Measurements from ENCODE around the gene VRK1.
"Not testable (repeated sequence)": the region's sequence is repeated elsewhere in the genome, so short reads cannot be mapped to it uniquely, and the experiment has no call there.

VRK1 gene, protein sequence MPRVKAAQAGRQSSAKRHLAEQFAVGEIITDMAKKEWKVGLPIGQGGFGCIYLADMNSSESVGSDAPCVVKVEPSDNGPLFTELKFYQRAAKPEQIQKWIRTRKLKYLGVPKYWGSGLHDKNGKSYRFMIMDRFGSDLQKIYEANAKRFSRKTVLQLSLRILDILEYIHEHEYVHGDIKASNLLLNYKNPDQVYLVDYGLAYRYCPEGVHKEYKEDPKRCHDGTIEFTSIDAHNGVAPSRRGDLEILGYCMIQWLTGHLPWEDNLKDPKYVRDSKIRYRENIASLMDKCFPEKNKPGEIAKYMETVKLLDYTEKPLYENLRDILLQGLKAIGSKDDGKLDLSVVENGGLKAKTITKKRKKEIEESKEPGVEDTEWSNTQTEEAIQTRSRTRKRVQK

DNA sequence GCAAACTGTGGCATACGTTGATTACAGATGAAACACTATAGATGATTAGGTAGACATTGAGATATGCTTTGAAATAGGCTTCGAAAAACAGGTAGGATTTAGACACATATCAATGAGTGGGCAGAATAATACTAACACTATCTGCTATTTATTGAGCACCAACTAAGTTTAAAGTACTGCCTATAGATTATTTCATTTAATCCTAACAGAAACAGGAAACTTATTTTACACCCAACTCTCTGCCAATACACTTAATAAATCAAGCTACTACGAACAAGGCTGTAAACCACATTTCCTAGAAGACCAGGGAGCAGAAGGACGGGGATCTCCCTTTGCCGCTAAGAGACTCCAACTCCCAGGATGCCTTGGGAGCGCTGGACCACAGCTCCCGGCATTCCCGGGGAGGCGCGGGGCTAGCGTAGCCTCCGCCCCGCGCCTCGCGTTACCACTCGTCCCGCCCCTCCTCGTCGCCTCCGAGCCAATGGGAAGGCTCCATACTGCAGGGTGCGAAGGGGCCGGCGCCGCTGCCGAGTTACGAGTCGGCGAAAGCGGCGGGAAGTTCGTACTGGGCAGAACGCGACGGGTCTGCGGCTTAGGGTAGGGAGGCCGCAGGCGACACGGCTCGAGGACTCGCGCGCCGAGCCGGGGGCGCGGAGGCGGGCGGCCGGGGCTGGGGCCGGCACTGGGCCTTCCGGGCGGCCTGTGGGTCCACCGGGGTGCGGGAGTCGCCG is at the start of gene VRK1:
TSS of gene VRK1 (plus strand) at position 532 of the 731 bp plus-strand sequence. CDS start 36,090 bp downstream, outside the sequence.
- peak; percentile 88 for FAIRE-seq

DNA sequence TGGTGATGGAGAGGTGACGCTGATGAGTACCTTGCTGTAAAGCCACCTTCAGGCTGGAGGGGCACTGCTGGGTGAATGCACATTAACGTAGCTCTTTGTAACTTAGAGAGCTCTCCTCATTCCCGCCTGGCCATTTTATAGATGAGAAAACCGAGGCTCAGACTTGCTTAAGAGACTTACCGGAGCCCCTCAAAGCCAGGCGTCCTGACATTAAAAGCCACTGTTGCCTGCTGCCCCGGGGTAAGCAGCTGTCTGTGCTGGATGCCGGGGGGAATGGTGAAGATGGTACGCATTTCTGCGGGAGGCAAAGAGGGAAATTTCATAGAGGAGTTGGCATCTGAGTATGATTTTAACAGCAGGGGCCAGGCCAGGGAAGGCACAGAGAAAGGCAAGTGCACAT is 49.6 kb upstream of the VRK1 start:
- FAIRE-seq: no peak

DNA sequence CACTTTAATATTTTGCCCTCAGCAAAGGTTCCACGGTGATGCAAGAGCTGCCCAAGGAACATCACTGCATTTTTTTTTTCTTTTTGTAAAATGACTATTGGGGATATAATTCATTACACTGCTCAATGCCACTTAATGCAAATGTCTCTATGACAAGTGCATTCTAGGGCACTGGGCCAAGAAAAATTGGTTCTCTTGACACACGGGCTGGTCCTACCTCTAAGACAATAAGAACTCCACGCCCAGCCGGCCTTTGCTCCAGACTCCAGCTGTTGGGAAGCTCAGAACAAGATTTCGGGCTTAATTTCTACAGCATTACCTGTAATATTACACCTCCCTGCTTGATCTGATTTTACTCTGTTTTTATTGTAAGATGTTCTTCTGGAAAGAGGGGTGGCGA is 48.8 kb upstream of the VRK1 start:
- no peak for FAIRE-seq

DNA sequence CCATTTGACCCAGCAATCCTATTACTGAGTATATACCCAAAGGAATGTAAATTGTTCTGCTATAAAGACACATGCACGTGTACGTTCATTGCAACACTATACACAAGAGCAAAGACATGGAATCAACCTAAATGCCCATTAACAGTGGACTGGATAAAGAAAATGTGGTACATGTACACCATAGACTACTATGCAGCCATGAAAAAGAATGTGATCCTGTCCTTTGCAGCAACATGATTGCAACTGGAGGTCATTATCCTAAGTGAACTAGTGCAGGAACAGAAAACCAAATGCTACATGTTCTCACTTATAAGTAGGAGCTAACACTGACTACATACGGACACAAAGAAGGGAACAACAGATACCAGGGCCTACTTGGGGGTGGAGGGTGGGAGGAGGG is 45.7 kb upstream of the VRK1 start:
- FAIRE-seq: no peak

DNA sequence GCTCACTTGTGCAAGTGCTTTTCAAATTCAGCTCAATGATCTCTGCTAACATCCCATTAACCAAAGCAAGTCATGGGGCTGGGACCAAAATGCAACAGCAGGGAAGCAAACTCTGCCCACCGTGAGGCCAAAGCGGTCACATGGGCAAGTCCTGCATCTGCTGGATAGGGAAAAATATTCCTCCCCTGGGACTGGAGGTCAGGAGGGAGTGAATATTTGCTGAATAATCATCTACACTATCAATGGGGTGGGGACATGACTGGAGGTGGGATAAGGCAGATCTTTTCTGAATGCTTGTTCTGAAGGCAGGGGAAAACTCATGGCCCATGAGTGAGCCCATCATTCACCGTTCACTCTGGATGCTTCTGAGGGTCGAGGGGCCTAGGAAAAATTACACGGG is 45.1 kb upstream of the VRK1 start:
- FAIRE-seq: no peak

DNA sequence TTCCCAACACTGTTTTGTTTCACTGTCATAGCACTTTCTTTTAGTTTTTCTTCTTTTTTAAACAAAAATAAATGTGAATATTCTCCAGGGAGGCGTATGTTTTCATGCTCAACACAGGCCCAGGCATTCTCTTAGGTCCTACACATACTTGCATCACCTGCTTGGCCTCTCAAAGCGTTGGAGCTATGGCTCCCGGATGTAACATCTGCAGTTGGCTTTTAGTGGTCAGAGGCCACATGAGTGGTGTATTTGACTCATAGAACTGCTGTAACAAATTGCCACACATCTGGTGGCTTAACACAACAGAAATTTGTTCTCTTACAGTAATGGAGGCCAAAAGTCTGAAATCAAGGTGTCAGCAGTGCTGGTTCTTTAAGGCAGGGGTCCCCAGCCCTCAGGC is 44.6 kb upstream of the VRK1 start:
- no peak for FAIRE-seq

DNA sequence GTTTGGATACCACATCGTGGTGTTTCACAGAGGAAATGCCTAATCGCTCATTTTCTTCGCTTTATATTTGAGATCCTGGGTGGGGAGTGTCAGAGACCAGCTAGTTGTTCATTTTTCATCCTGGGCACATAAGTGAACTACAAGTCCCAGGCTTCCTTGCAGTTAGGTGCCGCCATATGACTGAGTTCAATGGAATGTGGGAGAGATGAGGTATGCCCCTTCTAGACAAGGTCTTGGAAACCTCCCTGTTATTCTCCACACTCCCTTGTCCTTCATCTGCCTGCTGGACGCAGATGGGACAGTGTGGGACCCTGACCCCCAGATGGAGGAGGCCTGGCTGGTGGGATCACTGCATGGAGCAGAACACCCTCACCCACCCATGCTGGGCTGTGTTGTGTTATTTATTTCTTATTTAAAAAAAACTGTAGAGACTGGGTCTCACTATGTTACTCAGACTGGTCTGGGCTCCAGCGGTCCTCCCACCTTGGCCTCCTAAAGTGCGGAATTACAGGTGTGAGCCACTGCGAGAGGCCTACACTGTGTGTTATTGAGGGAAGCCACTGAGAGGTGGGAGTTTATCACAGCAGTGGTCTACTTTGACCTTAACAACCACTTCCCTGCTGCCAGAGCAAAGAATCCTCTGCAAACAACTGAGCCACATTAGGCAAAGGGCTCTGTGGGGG is 42.9 kb upstream of the VRK1 start:
- no peak for FAIRE-seq

DNA sequence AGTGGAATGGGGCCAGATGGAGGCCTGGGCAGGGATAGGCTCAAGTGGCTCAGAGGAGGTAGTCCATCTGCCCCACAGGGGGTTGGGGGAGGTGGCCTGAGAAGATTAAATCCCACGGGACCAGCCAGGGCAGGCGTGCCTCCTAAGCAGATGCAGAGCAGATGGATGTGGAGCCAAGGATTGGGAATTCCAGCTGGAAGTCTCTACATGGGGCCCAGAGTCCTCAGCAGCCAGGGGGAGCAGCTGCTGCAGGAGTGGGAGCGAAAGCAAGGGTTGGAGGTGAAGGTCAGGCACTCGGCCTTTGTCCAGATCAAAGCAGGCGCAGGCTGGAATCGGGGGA is 42.4 kb upstream of the VRK1 start:
- no peak for FAIRE-seq

DNA sequence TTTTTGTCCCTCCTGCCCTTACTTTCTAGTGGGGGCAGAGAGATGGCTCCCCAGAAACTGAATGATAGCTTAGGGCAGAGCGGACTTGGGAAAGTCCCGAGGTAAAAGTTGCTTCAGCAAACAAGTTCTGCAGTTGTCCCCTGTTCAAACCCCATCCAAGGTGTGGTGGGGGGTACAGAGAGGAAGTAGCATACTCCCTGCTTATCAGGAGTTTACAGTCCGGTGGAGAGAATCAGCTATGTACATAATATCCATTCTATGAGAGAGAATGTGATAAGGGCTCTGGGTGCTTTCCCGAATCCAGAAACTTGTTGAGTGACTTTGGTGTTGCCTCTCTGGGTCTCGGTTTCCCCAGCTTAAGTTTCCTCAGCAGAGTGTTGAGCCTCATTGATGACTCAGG is 40.4 kb upstream of the VRK1 start:
- no peak for FAIRE-seq

DNA sequence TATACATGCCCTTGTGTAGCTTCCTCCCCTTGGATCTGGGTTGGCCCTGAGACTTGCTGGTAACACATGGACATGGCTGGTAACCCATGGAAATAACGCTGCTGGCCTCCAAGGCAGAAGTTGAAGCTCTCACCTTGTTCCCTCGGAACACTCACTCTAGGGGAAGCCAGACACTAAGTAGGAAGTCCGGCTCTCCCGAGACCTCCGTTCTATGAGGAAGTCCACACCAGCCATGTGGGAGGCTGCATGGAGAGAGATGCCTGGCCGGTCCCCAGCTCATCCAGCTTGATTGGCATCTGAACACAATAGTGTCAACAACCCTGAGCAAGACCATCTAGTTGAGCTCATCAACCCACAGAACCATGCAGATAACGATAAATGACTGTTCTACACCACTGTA is 39.7 kb upstream of the VRK1 start:
- no peak for FAIRE-seq

DNA sequence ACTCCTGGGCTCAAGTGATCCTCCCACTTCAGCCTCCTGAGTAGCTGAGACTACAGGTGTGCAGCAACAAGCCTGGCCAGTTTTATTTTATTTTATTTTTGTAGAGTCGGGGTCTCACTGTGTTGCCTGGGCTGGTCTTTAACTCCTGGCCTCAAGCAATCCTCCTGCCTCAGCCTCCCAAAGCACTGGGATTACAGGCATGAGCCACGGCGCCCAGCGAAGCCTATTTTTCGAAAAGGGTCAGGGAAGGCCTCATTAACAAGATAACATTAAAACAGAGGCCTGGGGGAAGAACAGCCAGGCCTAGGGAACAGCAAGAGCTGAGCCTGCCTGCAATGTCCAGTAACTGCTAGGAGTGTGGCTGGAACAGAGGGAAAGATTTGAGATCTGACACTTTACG is 36.1 kb upstream of the VRK1 start:
- no peak for FAIRE-seq

DNA sequence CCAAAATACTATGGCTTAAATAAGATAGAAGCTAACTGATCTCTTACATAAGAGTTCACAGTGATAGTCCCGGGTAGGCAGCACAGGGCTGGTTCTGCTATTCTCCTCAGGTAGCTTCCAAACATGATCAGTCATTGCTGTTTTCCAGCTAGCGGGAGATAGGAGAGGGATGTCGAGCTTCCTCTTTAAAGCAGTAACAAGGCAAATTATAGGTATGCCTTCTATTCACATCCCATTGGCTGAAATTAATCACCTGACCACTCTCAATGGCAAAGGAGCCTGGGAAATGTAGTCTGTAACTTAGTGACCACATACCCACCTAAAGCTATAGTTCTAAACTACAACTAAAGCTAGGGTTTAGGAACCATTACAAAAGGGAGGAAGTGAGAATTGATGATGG is 34.5 kb upstream of the VRK1 start:
- FAIRE-seq: no peak

DNA sequence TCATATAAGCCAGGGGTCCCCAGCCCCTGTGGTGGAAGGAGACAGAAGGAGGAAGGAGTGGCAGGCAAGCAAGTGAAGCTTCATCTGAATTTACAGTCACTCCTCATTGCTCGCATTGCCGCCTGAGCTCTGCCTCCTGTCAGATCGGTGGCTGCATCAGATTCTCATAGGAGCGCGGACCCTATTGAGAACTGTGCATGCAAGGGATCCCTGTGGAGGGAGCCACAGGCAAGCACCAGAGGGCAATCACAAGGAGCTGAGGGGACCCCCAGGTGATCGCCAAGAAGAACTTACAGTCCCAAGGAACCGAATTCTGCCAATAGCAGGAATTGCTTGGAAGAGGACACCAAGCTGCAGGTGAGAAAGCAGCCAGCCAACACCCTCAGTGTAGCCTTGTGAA is 33.2 kb upstream of the VRK1 start:
- no peak for FAIRE-seq

DNA sequence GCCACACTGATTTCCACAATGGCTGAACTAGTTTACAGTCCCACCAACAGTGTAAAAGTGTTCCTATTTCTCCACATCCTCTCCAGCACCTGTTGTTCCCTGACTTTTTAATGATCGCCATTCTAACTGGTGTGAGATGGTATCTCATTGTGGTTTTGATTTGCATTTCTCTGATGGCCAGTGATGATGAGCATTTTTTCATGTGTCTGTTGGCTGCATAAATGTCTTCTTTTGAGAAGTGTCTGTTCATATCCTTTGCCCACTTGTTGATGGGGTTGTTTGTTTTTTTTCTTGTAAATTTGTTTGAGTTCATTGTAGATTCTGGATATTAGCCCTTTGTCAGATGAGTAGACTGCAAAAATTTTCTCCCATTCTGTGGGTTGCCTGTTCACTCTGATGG is 32.0 kb upstream of the VRK1 start:
- FAIRE-seq: not testable (repeated sequence)

DNA sequence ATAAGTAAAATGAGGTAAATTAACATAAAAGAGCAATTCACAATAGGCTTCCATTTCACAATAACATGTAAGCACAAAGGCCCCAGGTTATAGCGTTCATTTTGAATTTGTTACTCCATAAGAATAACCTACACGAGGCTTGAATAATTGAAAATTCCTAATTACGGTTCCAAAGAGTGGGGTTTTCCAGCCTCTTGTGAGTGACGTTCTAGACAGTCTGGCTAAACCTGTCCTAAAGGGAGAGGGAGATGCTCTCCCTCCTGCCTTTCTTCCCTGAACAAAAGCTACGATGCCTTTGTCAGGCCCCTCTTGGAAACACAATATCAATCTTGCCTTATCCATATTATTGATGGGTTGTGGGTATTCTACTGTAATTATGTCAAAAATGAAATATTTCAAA is 24.3 kb upstream of the VRK1 start:
- no peak for FAIRE-seq

DNA sequence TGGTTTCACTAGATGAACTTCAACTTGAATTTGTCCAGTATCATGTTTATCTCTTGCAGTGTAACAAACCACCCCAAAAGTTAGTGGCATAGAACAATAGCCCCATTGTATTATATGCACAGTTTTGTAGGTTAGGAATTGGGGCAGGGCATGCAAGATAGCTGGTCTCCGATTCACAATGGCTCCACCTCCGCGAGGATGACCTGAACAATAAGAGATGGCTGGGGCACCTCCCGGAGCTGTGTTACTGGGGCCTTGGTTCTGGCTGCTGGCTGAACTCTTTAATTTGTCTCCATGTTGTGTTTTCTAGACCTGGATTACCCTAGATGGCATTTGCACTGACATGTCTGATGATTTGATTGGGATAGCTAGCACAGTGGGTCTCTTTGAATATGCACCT is 20.4 kb upstream of the VRK1 start:
- FAIRE-seq: no peak

DNA sequence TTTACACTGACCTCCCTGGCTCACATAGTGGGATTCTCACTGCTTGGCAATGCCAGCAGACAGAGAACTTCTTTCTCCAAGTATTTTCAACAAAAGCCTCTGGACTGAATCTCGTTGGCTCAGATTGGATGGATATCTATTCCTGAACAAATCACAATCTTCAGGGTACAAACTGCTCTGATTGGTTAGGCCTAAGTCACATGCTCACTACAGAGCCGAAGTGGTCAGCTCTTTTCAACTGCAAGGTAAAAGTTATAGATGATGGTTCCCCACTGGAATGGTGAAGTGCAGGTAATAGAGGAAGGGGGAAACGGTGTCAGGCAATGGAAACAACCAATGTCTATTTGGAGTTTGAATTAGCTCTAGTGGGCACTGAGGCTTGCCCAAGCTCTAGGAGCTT is 16.7 kb upstream of the VRK1 start:
- FAIRE-seq: no peak

DNA sequence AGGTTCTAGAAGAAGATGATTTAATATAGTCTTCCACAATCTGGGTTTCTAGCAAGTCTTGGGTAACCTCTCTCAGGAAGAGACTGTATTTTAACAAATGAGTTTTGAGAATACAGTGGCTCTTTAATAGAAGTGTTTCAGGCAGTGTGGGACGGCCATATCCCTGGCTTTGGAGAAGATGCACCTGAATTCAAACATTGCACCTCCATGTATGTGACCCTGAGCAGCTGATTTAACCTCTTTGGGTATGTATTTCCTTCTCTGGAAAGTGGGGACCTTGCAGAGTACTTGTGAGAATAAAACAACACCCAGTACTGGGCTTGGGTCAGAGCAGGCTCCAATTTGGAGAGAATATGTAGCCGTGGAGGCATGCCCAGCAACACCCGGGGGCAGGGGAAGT is 15.8 kb upstream of the VRK1 start:
- FAIRE-seq: no peak

DNA sequence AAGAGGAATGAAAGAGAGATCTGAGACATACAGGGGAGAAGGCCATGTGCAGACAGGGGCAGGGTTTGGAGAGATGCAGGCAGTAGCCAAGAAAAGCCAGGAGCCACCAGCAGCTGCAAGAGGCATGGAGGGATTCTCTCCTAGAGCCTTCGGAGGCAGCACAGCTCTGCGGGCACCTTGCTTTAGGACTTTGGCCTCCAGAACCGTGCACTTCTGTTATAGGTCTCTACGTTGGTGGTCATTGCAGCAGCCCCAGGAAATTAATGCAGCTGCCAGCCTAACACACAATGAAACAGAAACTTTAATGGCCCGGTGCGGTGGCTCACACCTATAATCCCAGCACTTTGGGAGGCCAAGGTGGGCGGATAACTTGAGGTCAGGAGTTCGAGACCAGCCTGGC is 14.7 kb upstream of the VRK1 start:
- FAIRE-seq: no peak

DNA sequence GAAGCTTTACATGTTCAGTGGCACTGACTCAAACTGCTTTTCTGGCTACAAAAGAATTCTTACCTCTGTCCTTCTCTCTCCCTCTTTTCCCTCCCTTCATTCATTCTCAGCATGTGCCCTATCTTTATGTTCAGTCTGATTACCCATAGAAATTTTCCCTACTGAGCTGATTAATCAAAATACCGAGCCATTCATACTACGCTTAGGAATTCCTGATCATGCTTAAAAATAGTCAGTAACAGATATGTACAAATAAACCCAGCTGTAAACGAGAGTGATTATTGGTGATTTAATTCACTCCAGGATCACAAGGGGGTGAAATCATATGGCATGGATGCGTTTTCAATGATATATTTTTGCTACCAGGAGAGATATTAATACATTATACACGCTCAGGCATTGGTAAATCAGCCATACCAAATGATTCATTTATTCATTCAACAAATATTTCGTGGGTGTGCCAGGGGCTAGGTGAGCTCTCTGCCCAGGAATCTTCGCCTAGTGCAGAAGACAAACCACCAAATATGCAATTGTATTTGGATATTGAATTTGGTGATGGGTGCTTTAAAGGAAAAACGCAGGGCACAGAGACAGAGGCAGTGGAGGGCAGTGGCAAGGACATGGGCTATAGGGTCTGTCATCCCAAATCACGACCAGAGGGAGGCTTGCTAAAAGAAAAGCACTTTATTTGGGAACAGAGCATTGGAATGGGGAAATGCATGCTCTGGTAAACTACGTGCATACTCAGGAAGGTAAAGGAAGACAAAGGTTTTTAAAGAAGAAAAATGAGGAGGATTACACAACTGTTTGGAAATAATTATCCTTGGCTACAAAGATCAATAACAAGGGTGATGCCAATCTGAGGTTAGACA is 13.9 kb upstream of the VRK1 start:
- no peak for FAIRE-seq

DNA sequence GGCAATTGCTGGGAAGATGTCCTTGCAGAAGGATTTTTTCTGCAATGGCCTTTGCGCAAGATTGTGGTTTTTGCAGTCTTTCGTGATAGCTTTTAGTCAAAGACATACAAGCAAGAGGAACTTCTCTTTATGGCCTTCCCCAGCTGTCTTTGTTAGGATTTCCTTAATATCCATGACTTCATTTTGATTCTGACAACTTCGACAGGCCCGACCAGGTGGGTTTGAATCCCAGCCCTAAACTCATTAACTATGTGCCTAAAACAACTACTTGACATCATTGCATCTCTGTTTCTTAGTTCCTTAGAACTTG is 13.3 kb upstream of the VRK1 start:
- no peak for FAIRE-seq

DNA sequence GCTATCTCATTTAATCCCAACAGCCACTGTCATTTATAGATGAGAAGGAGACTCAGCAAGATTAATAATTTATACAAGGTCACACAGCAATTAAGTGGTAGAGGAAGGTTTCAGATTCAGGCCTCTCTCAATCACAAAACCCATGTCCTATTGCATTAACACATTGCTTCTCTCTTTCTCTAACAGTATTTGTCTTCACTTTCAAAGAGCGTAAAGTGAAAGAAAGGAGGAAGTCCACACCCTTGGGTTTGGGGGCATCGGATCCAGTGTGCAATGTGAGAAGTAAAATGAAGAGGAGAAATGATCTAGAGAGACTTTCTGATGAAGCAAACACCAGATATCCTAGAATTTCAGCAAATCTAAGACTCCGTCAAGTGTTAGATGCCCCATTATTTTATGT is 7.0 kb upstream of the VRK1 start:
- no peak for FAIRE-seq

DNA sequence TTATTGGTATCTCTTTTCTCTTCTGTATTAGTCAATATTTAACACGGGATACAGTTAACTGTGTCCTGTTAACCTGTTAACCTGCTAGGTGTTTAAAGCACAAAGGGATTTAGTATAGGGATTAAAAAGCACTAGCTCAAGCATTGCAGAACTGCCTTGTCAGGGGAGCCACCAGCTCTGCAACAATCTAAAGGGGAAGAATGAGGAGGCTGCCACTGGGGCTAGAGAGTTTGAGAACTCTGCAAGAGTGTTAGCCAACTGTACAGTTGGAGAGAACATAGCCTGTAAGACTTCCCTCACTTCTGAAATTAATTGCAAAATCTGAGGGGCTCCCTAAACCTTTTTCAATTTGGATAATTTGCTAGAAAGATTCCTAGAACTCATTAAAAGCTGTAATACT is 6.5 kb upstream of the VRK1 start:
- no peak for FAIRE-seq
